HG02678 (cell line): ENCODE results near the gene LDLRAD3.

Source experiments
- ATAC-seq: cut with Tn5 transposase; IDR thresholded peaks from one replicate; pipeline ENCODE4 v1.9.1; 2021; ENCODE audit warnings: mild to moderate bottlenecking, moderate library complexity; ENCODE audit not compliant: unreplicated experiment

Gene LDLRAD3

GRCh38 chr11:36224209-36224882, 280.5 kb downstream of the LDLRAD3 start:
- no peak for ATAC-seq

- no peak for ATAC-seq
Observed at GRCh38 chr11:36227044-36227443, 283.2 kb downstream of the LDLRAD3 start.

- no peak for ATAC-seq
Observed at GRCh38 chr11:36228689-36229088, 284.8 kb downstream of the LDLRAD3 start.

- ATAC-seq = no peak
Observed at GRCh38 chr11:36229091-36229705, 285.3 kb downstream of the LDLRAD3 start.

GRCh38 chr11:36230779-36231699, 287.2 kb downstream of the LDLRAD3 start:
- ATAC-seq = no peak

GRCh38 chr11:36233204-36233603, 289.3 kb downstream of the LDLRAD3 start:
- no peak for ATAC-seq

GRCh38 chr11:36234825-36235224, 291.0 kb downstream of the LDLRAD3 start:
- ATAC-seq = no peak

GRCh38 chr11:36235750-36236149, 291.9 kb downstream of the LDLRAD3 start:
- ATAC-seq = no peak

- no peak for ATAC-seq
Observed at GRCh38 chr11:36237391-36237790, 293.5 kb downstream of the LDLRAD3 start.

- no peak for ATAC-seq
Observed at GRCh38 chr11:36238036-36238631, 294.3 kb downstream of the LDLRAD3 start.

- ATAC-seq = no peak
Observed at GRCh38 chr11:36238881-36239280, 295.0 kb downstream of the LDLRAD3 start.

GRCh38 chr11:36239636-36240035, 295.8 kb downstream of the LDLRAD3 start:
- ATAC-seq = no peak

GRCh38 chr11:36240173-36240572, 296.3 kb downstream of the LDLRAD3 start:
- no peak for ATAC-seq

- no peak for ATAC-seq
Observed at GRCh38 chr11:36240801-36241200, 296.9 kb downstream of the LDLRAD3 start.

GRCh38 chr11:36241497-36241896, 297.6 kb downstream of the LDLRAD3 start:
- ATAC-seq = no peak

- ATAC-seq = no peak
Observed at GRCh38 chr11:36243641-36244040, 299.8 kb downstream of the LDLRAD3 start.

GRCh38 chr11:36247493-36247892, 303.6 kb downstream of the LDLRAD3 start:
- no peak for ATAC-seq

- no peak for ATAC-seq
Observed at GRCh38 chr11:36248436-36248835, 304.6 kb downstream of the LDLRAD3 start.

- no peak for ATAC-seq
Observed at GRCh38 chr11:36249246-36249645, 305.4 kb downstream of the LDLRAD3 start.

- ATAC-seq = no peak
Observed at GRCh38 chr11:36251823-36252222, 308.0 kb downstream of the LDLRAD3 start.

GRCh38 chr11:36253238-36253637, 309.4 kb downstream of the LDLRAD3 start:
- no peak for ATAC-seq
